Astrocyte (in vitro differentiated cells and primary cell): ENCODE measurements around the gene MAP7D2. TPM values are rescaled to one million over a fixed set of nuclear protein-coding genes. Genes with fewer than 3 reads are reported as not detected.

Experiments used
- DNase-seq: peaks from one replicate; pipeline ENCODE4 v3.0.0-alpha.2; 2010; ENCODE audit warnings: low read depth
- FAIRE-seq: peaks from 2 replicates; lab custom pipeline; 2011; peaks lifted over from hg19 to GRCh38; lab: Jason Lieb, UNC
- H2AFZ ChIP-seq: 2 replicates; pipeline ENCODE4 v1.6.0; 2012; ENCODE audit warnings: low read depth, low read length, inconsistent platforms
- H3K27ac ChIP-seq: 2 replicates; pipeline ENCODE4 v1.5.1; 2011; ENCODE audit warnings: low read depth, low read length, inconsistent platforms
- H3K27me3 ChIP-seq: 2 replicates; pipeline ENCODE4 v1.6.0; 2011; ENCODE audit warnings: low read length, inconsistent platforms; ENCODE audit not compliant: insufficient read depth
- H3K36me3 ChIP-seq: 2 replicates; pipeline ENCODE4 v1.5.1; 2011; ENCODE audit warnings: low read length, inconsistent platforms; ENCODE audit not compliant: insufficient read depth
- H3K4me1 ChIP-seq: 2 replicates; pipeline ENCODE4 v1.5.1; 2011; ENCODE audit warnings: low read length, inconsistent platforms; ENCODE audit not compliant: insufficient read depth
- H3K4me2 ChIP-seq: 2 replicates; pipeline ENCODE4 v1.6.0; 2012; ENCODE audit warnings: low read length, inconsistent platforms
- H3K4me3 ChIP-seq: 2 replicates; pipeline ENCODE4 v1.5.1; 2011; ENCODE audit warnings: low read depth, mild to moderate bottlenecking, low read length, inconsistent platforms; ENCODE audit not compliant: insufficient read depth
- H3K79me2 ChIP-seq: 2 replicates; pipeline ENCODE4 v1.6.0; 2012; ENCODE audit warnings: mild to moderate bottlenecking, low read length, inconsistent platforms; ENCODE audit not compliant: insufficient read depth
- H3K9ac ChIP-seq: 2 replicates; pipeline ENCODE4 v1.6.0; 2012; ENCODE audit warnings: mild to moderate bottlenecking, low read length, inconsistent platforms
- H3K9me3 ChIP-seq: 2 replicates; pipeline ENCODE4 v1.5.1; 2012; ENCODE audit warnings: low read depth, mild to moderate bottlenecking, low read length, inconsistent platforms; ENCODE audit not compliant: insufficient read depth
- H4K20me1 ChIP-seq: 2 replicates; pipeline ENCODE4 v1.6.0; 2012; ENCODE audit warnings: low read length, inconsistent platforms; ENCODE audit not compliant: insufficient read depth
- H3K27ac Mint-ChIP-seq: one replicate; pipeline ENCODE4 v1.8.0; 2021; ENCODE audit warnings: mild to moderate bottlenecking, mixed read lengths; ENCODE audit not compliant: unreplicated experiment
- H3K27me3 Mint-ChIP-seq: one replicate; pipeline ENCODE4 v1.8.0; 2021; ENCODE audit warnings: low read depth, mixed read lengths; ENCODE audit not compliant: unreplicated experiment
- H3K36me3 Mint-ChIP-seq: one replicate; pipeline ENCODE4 v1.8.0; 2021; ENCODE audit warnings: low read depth, mixed read lengths; ENCODE audit not compliant: unreplicated experiment
- H3K4me1 Mint-ChIP-seq: one replicate; pipeline ENCODE4 v1.8.0; 2021; ENCODE audit warnings: low read depth, mixed read lengths; ENCODE audit not compliant: unreplicated experiment
- H3K4me3 Mint-ChIP-seq: one replicate; pipeline ENCODE4 v1.8.0; 2021; ENCODE audit warnings: mild to moderate bottlenecking, moderate library complexity, mixed read lengths; ENCODE audit not compliant: unreplicated experiment
- H3K9me3 Mint-ChIP-seq: one replicate; pipeline ENCODE4 v1.8.0; 2021; ENCODE audit warnings: mild to moderate bottlenecking, mixed read lengths; ENCODE audit not compliant: unreplicated experiment
- CTCF ChIP-seq: IDR thresholded peaks from 2 replicates; pipeline ENCODE4 v1.5.1; 2011; ENCODE audit warnings: low read depth, mild to moderate bottlenecking, inconsistent platforms, low read length, moderate library complexity; ENCODE audit not compliant: insufficient read depth
- EZH2 ChIP-seq: IDR thresholded peaks from 2 replicates; pipeline ENCODE4 v1.6.1; 2012; ENCODE audit warnings: mild to moderate bottlenecking, low read length, inconsistent platforms; ENCODE audit not compliant: insufficient read depth
- total RNA-seq: library from RNA; stranded (reverse); gene quantifications from 2 replicates; pipeline ENCODE4 v1.2.1, GENCODE V29; 2021

The MAP7D2 gene
- total RNA-seq, 1 donor from 2014 or later = 1.3 TPM

- Histone ChIP-seq H3K27me3 (no peaks in the 10 kb centered on the region), H3K4me3 (no peak overlapping the region), H3K36me3 (no peaks in the 10 kb centered on the region), H3K9ac (no peak overlapping the region), H3K4me2 (no peak overlapping the region), H2AFZ (no peak overlapping the region), H3K79me2 (no peaks in the 10 kb centered on the region), H4K20me1 (no peaks in the 10 kb centered on the region), H3K27ac (no peak overlapping the region), H3K4me1 (no peaks in the 10 kb centered on the region), H3K9me3 (no peaks in the 10 kb centered on the region)
- Mint-ChIP-seq H3K36me3 (no peaks in the 10 kb centered on the region), H3K4me3 (no peak overlapping the region), H3K4me1 (no peaks in the 10 kb centered on the region), H3K9me3 (peaks cover 3% of the 10 kb centered on the region), H3K27ac (no peak overlapping the region), H3K27me3 (no peaks in the 10 kb centered on the region)
- DNase-seq (no peak), FAIRE-seq (peak; percentile 71)
- TF ChIP-seq CTCF (no peak), EZH2 (no peak)
These were observed 108.6 kb downstream of the MAP7D2 start for GRCh38 chrX:20007962-20008622.

- Histone ChIP-seq H4K20me1 (no peaks in the 10 kb centered on the region), H3K4me3 (no peak overlapping the region), H3K9ac (no peak overlapping the region), H3K4me2 (no peak overlapping the region), H3K79me2 (no peaks in the 10 kb centered on the region), H2AFZ (no peak overlapping the region), H3K4me1 (no peaks in the 10 kb centered on the region), H3K27ac (no peak overlapping the region), H3K27me3 (no peaks in the 10 kb centered on the region), H3K9me3 (no peaks in the 10 kb centered on the region), H3K36me3 (no peaks in the 10 kb centered on the region)
- no peaks in the 10 kb centered on the region for H3K36me3 Mint-ChIP-seq
- TF ChIP-seq EZH2 (no peak), CTCF (no peak)
- peaks cover 3% of the 10 kb centered on the region for H3K9me3 Mint-ChIP-seq
- no peak for DNase-seq
- no peak overlapping the region for H3K4me3 Mint-ChIP-seq
- H3K4me1 Mint-ChIP-seq = no peaks in the 10 kb centered on the region
- FAIRE-seq = peak; percentile 59
- H3K27ac Mint-ChIP-seq = no peak overlapping the region
- H3K27me3 Mint-ChIP-seq = no peaks in the 10 kb centered on the region
These were observed 110.8 kb downstream of the MAP7D2 start for GRCh38 chrX:20005883-20006282.

GRCh38 chrX:20001588-20001987 lies 115.1 kb downstream of the MAP7D2 start:
- H3K9me3 Mint-ChIP-seq = no peaks in the 10 kb centered on the region
- H3K27ac ChIP-seq = no peak overlapping the region
- FAIRE-seq = no peak

More at GRCh38 chrX:20001588-20001987, 115.1 kb downstream of the MAP7D2 start:
- DNase-seq = no peak
- no peaks in the 10 kb centered on the region for H4K20me1 ChIP-seq
- no peaks in the 10 kb centered on the region for H3K79me2 ChIP-seq
- TF ChIP-seq CTCF = no peak
- TF ChIP-seq EZH2 = no peak
- H3K36me3 Mint-ChIP-seq = no peaks in the 10 kb centered on the region
- H3K4me1 ChIP-seq = no peaks in the 10 kb centered on the region
- no peak overlapping the region for H3K9ac ChIP-seq
- no peak overlapping the region for H3K4me2 ChIP-seq
- H3K4me1 Mint-ChIP-seq = no peaks in the 10 kb centered on the region
- no peaks in the 10 kb centered on the region for H3K9me3 ChIP-seq
- no peak overlapping the region for H3K4me3 ChIP-seq
- no peaks in the 10 kb centered on the region for H3K27me3 Mint-ChIP-seq
- no peak overlapping the region for H3K27ac Mint-ChIP-seq
- H3K4me3 Mint-ChIP-seq = peak overlapping the region; percentile 40
- no peaks in the 10 kb centered on the region for H3K27me3 ChIP-seq
- H2AFZ ChIP-seq = no peak overlapping the region
- no peaks in the 10 kb centered on the region for H3K36me3 ChIP-seq
